SK-N-SH (cell line): ENCODE measurements around the gene TNFRSF18.

Source experiments
- EP300 ChIP-seq, 2 experiments: IDR thresholded peaks; 2 replicates each; pipeline versions ENCODE4 v1.4.0 to v1.6.1; 2012; ENCODE audit warnings: borderline replicate concordance in 1 of 2, low read depth in 1 of 2, low read length in 1 of 2
- EZH2phosphoT487 ChIP-seq: fragments of 200-600 bp; sonication (generic); IDR thresholded peaks from 2 replicates; pipeline ENCODE4 v1.6.1; 2017; ENCODE audit warnings: low read depth, mixed run types, mild to moderate bottlenecking, antibody characterized with exemption, moderate library complexity, borderline replicate concordance
- FOXM1 ChIP-seq: IDR thresholded peaks from 2 replicates; pipeline ENCODE4 v1.4.0; 2012; ENCODE audit warnings: low read depth, mild to moderate bottlenecking
- POLR2AphosphoS5 ChIP-seq: IDR thresholded peaks from 2 replicates; pipeline ENCODE4 v1.6.1; 2012; ENCODE audit warnings: low read depth, low read length

DNA sequence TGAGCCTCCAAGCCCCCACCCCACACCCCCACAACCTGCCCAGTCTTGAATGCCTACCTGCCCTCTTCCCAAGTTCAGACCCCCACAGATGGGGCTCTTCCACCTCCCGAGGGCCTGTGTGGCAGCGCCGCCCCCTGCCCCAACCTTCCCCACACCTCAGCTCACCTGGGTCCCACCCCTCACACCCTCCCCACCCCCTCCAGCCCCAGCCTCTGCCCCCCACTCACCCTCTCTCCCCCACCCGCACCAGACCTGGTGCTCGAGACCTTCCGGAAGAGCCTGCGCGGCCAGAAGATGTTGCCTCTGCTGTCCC lies 9.2 kb downstream of the TNFRSF18 start:
- TF ChIP-seq EZH2phosphoT487: no peak
- TF ChIP-seq POLR2AphosphoS5: no peak
- no peak for TF ChIP-seq FOXM1
- no peak for TF ChIP-seq EP300 (IDR thresholded peaks at IDR 0.05; ENCODE audit: borderline replicate concordance in 1 of 2, low read depth in 1 of 2, low read length in 1 of 2)
